GM06990 (cell line): ENCODE measurements around the gene DNAI2.

Experiments used
- DNase-seq: peaks from one replicate; pipeline ENCODE4 v3.0.0-alpha.2; 2011; ENCODE audit not compliant: insufficient read length; ENCODE audit errors: extremely low read depth
- H3K27me3 ChIP-seq: replicated peaks from 2 replicates; pipeline ENCODE4 v1.6.0; 2011; ENCODE audit warnings: low read length; ENCODE audit not compliant: control insufficient read depth, insufficient read depth
- H3K36me3 ChIP-seq: 2 replicates; pipeline ENCODE4 v1.5.1; 2011; ENCODE audit warnings: low read length; ENCODE audit not compliant: control insufficient read depth, insufficient read depth
- H3K4me3 ChIP-seq: replicated peaks from 2 replicates; pipeline ENCODE4 v1.5.1; 2011; ENCODE audit warnings: low read depth, mild to moderate bottlenecking, control low read depth, low read length
- CTCF ChIP-seq: IDR thresholded peaks from 2 replicates; pipeline ENCODE4 v1.5.1; 2011; ENCODE audit warnings: low read length, control low read depth, mild to moderate bottlenecking, inconsistent platforms; ENCODE audit not compliant: insufficient read depth, poor library complexity, severe bottlenecking

DNAI2 gene

GRCh38 chr17:74271901-74272561 is 2.0 kb upstream of the DNAI2 start:
- no peaks in the 10 kb centered on the region for H3K36me3 ChIP-seq
- H3K27me3 ChIP-seq: no peaks in the 10 kb centered on the region; the same call in 1 of the 2 replicates
- no peak for TF ChIP-seq CTCF
- no peak for DNase-seq
- H3K4me3 ChIP-seq: no peak overlapping the region

- no peak for TF ChIP-seq CTCF
- DNase-seq: no peak
- Histone ChIP-seq H3K27me3 (no peaks in the 10 kb centered on the region; the same call in 1 of the 2 replicates), H3K4me3 (no peak overlapping the region), H3K36me3 (no peaks in the 10 kb centered on the region)
Observed at GRCh38 chr17:74272731-74273201, 1.3 kb upstream of the DNAI2 start.

GRCh38 chr17:74274709-74275340 is 791 bp downstream of the DNAI2 start:
- Histone ChIP-seq H3K27me3 (no peaks in the 10 kb centered on the region; the same call in 1 of the 2 replicates), H3K4me3 (no peak overlapping the region), H3K36me3 (no peaks in the 10 kb centered on the region)
- no peak for TF ChIP-seq CTCF
- DNase-seq: no peak

GRCh38 chr17:74276051-74276476 is 2.0 kb downstream of the DNAI2 start:
- Histone ChIP-seq H3K36me3 (no peaks in the 10 kb centered on the region), H3K4me3 (no peak overlapping the region), H3K27me3 (no peaks in the 10 kb centered on the region; the same call in 1 of the 2 replicates)
- DNase-seq: no peak
- TF ChIP-seq CTCF: no peak

GRCh38 chr17:74276541-74277009 is 2.5 kb downstream of the DNAI2 start:
- no peak for TF ChIP-seq CTCF
- no peaks in the 10 kb centered on the region for H3K36me3 ChIP-seq
- H3K4me3 ChIP-seq: no peak overlapping the region
- no peaks in the 10 kb centered on the region; the same call in 1 of the 2 replicates for H3K27me3 ChIP-seq
- DNase-seq: no peak
